Gastrocnemius medialis (tissue), 4 donors: ENCODE measurements around the gene ARSI. TPM values are rescaled to one million over a fixed set of nuclear protein-coding genes. Genes with fewer than 3 reads are reported as not detected.

Experiments
- ATAC-seq, 2 donors: fragments of 150-250 bp; one replicate each; pipeline ENCODE4 v1.9.1; 2016
- DNase-seq, 2 donors: peaks; one replicate each; pipeline ENCODE4 v3.0.0-alpha.2; 2019
- H3K27ac ChIP-seq, 4 donors: fragments of 200-600 bp; sonication (generic); 1 replicate in 1 of 4; 2 replicates in 3 of 4; pipeline ENCODE4 v1.5.1; 2016 to 2018; ENCODE audit warnings: mild to moderate bottlenecking in 2 of 4, moderate library complexity in 1 of 4
- H3K27me3 ChIP-seq, 3 donors: fragments of 200-600 bp; sonication (generic) in 2 of 3; 1 replicate in 1 of 3; 2 replicates in 2 of 3; pipeline versions ENCODE4 v1.5.1 to v1.6.0; 2016 to 2019; ENCODE audit warnings: mild to moderate bottlenecking in 1 of 3, moderate library complexity in 1 of 3
- H3K36me3 ChIP-seq, 2 donors: fragments of 200-600 bp; sonication (generic) in 1 of 2; one replicate each; pipeline ENCODE4 v1.5.1; 2017 to 2018
- H3K4me1 ChIP-seq, 2 donors: fragments of 200-600 bp; sonication (generic) in 1 of 2; one replicate each; pipeline ENCODE4 v1.5.1; 2016 to 2017; ENCODE audit warnings: mild to moderate bottlenecking in 2 of 2
- H3K4me3 ChIP-seq, 4 donors: fragments of 200-600 bp; sonication (generic) in 3 of 4; 1 replicate in 1 of 4; 2 replicates in 3 of 4; pipeline ENCODE4 v1.5.1; 2016 to 2019; ENCODE audit warnings: mild to moderate bottlenecking in 2 of 4
- H3K9me3 ChIP-seq, 3 donors: fragments of 200-600 bp; sonication (generic) in 2 of 3; 1 replicate in 1 of 3; 2 replicates in 2 of 3; pipeline ENCODE4 v1.5.1; 2016 to 2019
- CTCF ChIP-seq, 5 experiments: fragments of 450-650 bp in 3 of 5; fragments of 200-600 bp in 2 of 5; sonication (generic) in 2 of 5; IDR thresholded peaks in 4 of 5; conservative IDR thresholded peaks in 1 of 5; 1 replicate in 4 of 5; 2 replicates in 1 of 5; pipeline ENCODE4 v1.5.1; 2016 to 2019; ENCODE audit warnings: antibody characterized with exemption in 5 of 5, mild to moderate bottlenecking in 3 of 5, moderate library complexity in 3 of 5
- POLR2A ChIP-seq, 2 donors: fragments of 450-650 bp; IDR thresholded peaks; one replicate each; pipeline ENCODE4 v1.6.1; 2017; ENCODE audit warnings: antibody characterized with exemption in 2 of 2, mild to moderate bottlenecking in 2 of 2, moderate library complexity in 2 of 2
- in situ Hi-C, 4 donors: fragments of 200-750 bp; cut with MboI; loops; one replicate each; pipeline versions ENCODE4 v1.15.0 to v1.8.0; 2017; ENCODE audit warnings: low sequenced_read_pairs in 4 of 4
- intact Hi-C: fragments of 100-400 bp; cut with DNase I; formaldehyde crosslinking; loops from one replicate; pipeline ENCODE4 v1.15.1; 2023; ENCODE audit warnings: low total_unique reads
- total RNA-seq, 4 donors: library from RNA; depleted of rRNA; stranded (reverse); fragments of >200 nt; gene quantifications; one replicate each; pipeline versions ENCODE4 v1.1.0 to v1.2.3, GENCODE V29; 2016

ARSI gene
- total RNA-seq, 4 donors from 2014 or later, result not detected

DNA sequence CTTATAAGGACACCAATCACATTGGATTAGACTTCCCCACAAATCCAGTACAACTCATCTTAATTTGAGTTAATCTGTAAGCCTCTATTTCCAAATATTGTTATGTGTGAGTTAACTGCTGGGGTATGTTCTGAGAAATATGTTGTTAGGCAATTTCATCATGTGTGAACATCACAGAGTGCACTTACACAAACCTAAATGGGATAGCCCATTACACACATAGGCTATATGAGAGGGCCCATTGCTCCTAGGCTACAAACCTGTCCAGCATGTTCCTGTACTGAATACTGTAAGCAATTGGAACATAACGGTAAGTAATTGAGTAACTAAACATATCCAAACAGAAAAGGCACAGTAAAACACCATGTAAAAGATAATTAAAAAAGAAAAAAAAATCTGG lies 19.1 kb upstream of the ARSI start:
- in situ Hi-C loops, result no loop called here
- ATAC-seq, result no peak
- no peak overlapping the region for H3K27ac ChIP-seq
- H3K36me3 ChIP-seq, result no peaks in the 10 kb centered on the region
- TF ChIP-seq POLR2A (IDR thresholded peaks at IDR 0.05), result no peak
- no peak for TF ChIP-seq CTCF (IDR thresholded peaks at IDR 0.05 in 4 of 5, conservative IDR thresholded peaks at IDR 0.05 in 1 of 5)
- no peak for DNase-seq
- intact Hi-C loops, result no loop called here
- H3K4me3 ChIP-seq, result no peak overlapping the region
- H3K4me1 ChIP-seq, result peaks cover 0 to 9% of the 10 kb centered on the region in 2 donors
- H3K27me3 ChIP-seq, result no peaks in the 10 kb centered on the region
- no peaks in the 10 kb centered on the region for H3K9me3 ChIP-seq

DNA sequence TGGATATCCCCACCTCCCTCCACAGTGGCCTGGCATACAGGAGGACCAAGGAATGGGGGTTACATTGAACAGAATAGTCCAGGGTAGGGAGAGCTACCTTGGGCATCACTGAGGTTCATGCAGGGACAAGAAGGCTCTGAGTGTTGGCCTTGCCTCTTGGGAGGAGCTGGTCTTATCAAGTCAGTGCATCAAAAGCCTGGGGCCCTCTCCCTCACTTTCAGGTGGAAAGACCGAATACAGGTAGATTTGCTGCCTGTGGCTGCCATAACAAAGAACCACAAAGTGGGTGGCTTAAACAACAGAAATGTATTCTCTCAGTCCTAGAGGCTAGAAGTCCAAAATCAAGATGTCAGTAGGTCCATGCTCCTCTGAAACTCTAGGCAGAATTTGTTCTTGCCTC lies 18.5 kb upstream of the ARSI start:
- ATAC-seq, result no peak
- intact Hi-C loops, result no loop called here
- in situ Hi-C loops, result no loop called here
- Histone ChIP-seq H3K27me3 (no peaks in the 10 kb centered on the region), H3K36me3 (no peaks in the 10 kb centered on the region), H3K4me1 (peaks cover 0 to 9% of the 10 kb centered on the region in 2 donors), H3K9me3 (no peaks in the 10 kb centered on the region), H3K27ac (no peak overlapping the region), H3K4me3 (no peak overlapping the region)
- no peak for TF ChIP-seq POLR2A (IDR thresholded peaks at IDR 0.05)
- TF ChIP-seq CTCF (IDR thresholded peaks at IDR 0.05 in 4 of 5, conservative IDR thresholded peaks at IDR 0.05 in 1 of 5), result no peak
- DNase-seq, result no peak

- H3K4me3 ChIP-seq, result no peak overlapping the region
- peak; percentile 82 to 92 for ATAC-seq
- intact Hi-C loops (no loop called here), in situ Hi-C loops (no loop called here)
- DNase-seq, result peak; percentile 71 to 73
- no peaks in the 10 kb centered on the region for H3K9me3 ChIP-seq
- no peaks in the 10 kb centered on the region for H3K36me3 ChIP-seq
- H3K4me1 ChIP-seq, result peaks cover 0 to 9% of the 10 kb centered on the region in 2 donors
- H3K27me3 ChIP-seq, result no peaks in the 10 kb centered on the region
- TF ChIP-seq CTCF (IDR thresholded peaks at IDR 0.05 in 4 of 5, conservative IDR thresholded peaks at IDR 0.05 in 1 of 5) (no peak), POLR2A (IDR thresholded peaks at IDR 0.05) (no peak)
- H3K27ac ChIP-seq, result peak overlapping the region; percentile 24 to 66 (median 41)
These were observed 17.4 kb upstream of the ARSI start for GRCh38 chr5:150320044-150320613.

DNA sequence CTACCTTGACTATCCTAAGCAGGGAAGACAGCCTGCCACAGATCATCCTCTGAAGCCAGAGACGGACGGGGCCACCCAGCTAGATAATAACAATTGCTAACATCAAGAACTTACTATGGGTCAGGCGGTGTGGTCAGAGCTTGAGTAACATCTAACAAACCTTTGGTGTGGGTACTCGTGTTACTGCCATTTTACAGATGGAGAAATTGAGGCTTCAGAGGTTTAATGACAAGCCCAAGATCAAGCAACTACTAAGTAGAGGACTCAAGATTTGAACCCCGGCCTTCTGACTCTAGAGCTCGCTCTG lies 16.7 kb upstream of the ARSI start:
- H3K9me3 ChIP-seq, result no peaks in the 10 kb centered on the region
- no peaks in the 10 kb centered on the region for H3K36me3 ChIP-seq
- in situ Hi-C loops, result no loop called here
- DNase-seq, result no peak
- peak overlapping the region in 2 of 4 donors; percentile 58 to 66 for H3K27ac ChIP-seq
- intact Hi-C loops, result no loop called here
- peaks cover 0 to 9% of the 10 kb centered on the region in 2 donors for H3K4me1 ChIP-seq
- TF ChIP-seq POLR2A (IDR thresholded peaks at IDR 0.05) (no peak), CTCF (IDR thresholded peaks at IDR 0.05 in 4 of 5, conservative IDR thresholded peaks at IDR 0.05 in 1 of 5) (no peak)
- H3K4me3 ChIP-seq, result no peak overlapping the region
- no peaks in the 10 kb centered on the region for H3K27me3 ChIP-seq
- ATAC-seq, result no peak
